GM21576 (cell line): ENCODE data around the gene IL21R.
"Not testable (repeated sequence)": the region's sequence is repeated elsewhere in the genome, so short reads cannot be mapped to it uniquely, and the experiment has no call there.

Experiments used
- ATAC-seq: cut with Tn5 transposase; IDR thresholded peaks from one replicate; pipeline ENCODE4 v1.9.1; 2021; ENCODE audit warnings: mild to moderate bottlenecking, moderate library complexity; ENCODE audit not compliant: unreplicated experiment

IL21R gene

DNA sequence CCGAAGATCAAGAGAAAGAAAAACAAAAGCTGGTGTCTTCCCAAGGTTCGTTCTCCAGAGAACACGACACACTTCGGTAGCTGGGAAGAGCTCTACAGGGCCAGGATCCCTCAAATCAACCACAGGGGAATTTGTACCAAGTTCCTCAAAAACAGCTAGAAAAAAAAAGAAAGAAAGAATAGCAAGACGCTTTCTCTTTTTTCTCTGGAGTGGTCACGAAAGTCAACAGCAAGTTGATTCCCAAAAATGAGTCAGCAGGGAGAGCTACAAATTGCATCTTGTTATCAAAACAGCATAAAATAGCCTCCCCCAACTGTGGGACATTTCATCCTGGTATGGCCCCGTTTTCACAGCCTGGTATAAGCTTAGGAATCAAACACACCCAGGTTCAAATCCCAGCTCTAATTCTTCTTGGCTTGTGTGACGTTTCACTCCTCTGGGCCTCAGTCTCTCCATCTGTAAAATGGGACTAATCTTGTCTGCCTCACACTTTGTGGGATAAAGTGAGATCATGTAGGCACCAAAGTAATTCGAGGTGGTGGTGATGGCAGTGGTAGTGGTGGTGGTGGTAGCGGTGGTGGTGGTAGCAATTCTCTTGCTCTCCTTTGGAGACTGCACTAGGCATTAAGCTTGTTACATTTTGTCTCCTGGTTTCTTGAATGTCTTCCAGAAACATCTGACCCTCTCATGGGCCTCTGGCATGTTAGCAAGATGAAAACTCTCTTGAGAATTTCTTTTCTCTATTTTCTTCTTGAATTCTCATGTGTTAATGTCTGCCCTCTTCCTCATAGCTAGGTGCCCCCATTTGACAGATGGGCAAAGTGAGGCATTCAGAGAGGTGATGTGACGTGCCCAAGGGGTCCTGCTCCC, 988 bp upstream of the IL21R start:
- ATAC-seq = no peak

DNA sequence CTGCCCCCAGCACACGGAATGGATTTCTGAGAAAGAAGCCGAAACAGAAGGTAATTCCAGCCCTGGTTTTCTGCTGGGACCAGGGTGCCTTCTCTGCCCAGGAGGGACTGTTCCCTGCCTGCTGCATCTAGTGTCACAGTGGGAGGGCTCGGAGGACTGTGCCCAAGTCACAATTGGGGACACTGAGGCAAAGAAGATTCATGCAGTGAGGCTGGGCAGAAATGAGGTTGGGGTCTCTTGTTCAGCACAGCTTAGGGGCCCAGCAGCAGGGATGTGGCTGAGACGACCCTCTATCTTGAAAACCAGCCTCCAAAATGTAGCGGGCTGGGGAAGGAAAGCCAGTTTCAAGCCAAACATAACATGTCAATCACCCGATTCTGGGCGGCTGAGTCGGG, 592 bp downstream of the IL21R start:
- no peak for ATAC-seq

DNA sequence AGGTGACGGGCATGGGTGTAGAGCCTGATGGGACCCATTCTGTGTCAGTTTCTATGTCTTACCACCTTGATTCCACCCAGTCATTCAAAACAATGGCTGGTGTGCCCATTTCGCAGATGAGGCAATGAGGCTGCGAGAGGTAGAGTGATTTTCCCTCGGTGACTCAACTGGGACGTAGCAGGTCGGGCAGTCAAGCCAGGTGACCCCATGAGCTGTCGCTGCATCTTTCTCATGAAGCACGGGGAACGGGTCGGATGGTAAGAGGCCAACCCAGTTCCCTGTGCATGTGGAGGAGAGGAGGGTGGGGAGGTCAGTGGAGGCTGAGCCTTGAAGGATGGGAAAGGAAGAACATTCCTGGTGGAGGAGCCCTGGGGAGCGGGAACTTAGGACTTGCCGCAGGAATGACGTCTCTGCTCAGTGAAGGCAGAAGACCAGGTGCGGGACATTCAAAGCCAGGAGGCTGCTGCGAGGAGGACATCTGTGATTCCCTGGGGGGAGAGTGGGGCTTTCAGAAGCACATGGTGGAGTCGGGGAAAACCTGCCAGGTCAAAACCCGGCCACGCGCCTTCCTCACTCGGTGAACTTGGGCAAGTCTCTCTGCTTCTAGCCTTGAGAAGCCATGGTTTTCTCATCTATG, 1.1 kb downstream of the IL21R start:
- ATAC-seq = no peak

DNA sequence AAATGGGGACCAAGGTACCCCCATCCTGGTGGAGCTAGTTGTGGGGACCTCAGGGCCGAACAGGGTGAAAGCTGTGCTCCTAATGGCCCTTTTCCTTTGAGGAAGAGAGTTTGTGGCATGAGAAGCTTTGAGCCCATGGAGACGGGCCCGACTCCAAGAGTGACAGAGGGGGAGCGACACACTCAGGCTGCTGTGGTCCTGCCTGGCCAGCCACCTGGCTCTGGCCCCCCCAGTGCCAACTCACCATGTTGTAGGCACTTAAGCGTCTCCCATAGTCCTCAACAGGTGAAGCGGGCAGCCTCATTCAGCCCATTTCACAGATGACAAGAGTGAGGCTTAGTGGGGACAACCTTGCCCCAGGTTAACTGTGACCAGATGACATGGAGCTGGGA, 1.6 kb downstream of the IL21R start:
- ATAC-seq = no peak

DNA sequence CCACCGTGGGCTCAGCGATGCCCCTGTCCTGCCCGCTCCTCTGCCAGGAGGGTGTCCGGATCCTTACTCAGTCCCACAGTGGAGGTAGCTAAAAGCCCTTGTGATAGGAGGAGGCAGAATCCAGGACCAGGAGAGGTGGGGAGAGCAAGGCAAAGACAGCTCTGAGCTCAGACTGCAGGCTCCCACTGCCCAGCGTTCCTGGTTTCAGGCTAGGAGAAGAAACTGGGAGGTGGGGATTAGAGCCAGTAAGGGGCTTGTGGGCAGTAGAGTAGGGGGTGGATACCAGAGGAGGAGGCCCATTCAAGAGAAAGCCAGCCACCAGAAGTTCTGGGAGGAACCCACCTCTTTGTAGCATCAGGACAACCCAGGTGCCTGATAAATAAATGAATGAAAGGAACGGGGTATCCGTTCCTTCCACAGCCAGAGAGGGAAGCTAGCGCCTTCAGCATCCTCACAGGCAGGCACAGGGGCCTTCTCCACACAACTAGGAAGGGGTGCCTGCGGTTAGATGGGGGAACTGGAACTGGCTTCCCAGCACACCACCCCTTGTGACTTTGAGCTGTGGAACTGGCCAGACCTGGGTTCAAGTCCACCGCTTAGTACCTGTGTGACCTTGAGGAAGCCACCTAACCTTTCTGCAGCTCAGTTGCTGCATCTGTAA, 2.3 kb downstream of the IL21R start:
- no peak for ATAC-seq

DNA sequence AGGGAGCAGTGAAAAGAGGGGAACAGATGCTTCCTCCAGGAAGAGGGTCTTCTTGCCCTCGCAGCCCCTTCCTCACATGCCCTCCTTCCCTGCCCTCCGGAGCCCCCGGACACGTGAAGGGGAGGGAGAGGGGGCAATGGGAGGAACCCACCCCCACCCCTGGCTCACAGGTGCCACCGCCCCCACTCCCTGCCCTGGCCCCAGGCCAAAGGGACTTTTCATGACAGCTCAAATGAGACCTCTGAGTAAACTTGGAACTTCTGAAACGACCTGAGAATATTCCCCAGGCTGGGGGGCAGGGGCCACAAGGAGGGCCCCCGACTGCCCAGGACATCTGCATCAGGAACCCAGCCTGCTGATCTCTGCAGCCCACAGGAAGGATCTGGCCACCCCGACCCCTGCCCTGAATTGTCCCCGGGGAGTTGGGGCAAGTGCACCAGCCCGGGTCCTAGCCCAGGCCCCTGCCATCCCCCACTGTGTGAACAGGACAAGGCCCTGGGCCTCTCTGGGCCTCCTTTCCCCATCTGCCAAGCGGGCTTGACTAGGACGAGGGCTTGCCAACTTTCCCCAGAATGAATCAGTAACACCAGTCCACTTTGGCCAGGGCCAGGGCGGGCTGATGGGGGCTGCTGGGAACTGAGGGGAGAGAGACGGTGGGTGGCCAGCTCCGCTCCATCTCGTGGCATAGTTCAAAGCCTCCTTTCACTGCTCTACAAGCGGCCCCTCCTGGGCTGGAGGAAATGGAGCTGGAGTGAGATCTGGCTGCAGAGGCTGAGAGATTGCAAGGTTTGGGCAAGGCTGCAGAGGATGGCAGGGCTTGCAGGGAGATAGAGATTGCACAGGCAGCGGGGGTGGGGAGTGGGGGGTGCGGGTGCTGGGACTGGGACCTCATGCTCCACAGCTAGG, 3.8 kb downstream of the IL21R start:
- ATAC-seq = no peak

DNA sequence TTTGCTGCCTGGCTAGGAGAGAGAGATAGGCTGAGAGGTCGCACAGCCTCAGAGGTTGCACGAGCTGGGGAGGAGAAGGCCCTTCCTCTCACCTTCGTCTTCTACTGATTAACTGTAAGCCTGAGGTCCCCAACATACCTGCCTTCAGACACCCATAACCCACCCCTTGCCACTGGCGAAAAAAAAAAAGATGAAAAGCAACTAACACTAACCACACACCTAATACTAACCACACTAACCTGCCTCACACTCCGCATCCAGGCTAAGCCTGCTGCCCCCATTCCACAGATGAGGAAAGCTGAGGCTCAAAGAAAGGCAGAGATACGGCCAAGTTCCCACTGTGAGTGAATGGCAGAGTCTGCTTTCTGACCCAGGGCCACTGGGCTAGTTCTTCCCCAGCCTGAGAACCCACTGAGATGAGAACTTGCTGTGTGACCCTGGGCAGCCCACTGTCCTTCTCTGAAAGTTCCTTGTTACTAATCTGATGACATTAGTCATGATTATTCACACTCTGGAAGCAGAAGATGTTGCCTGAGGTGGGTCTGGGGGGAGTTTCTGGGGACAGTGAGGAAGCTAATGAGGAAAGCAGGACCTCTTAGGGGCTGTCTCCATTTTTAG, 4.6 kb downstream of the IL21R start:
- no peak for ATAC-seq

DNA sequence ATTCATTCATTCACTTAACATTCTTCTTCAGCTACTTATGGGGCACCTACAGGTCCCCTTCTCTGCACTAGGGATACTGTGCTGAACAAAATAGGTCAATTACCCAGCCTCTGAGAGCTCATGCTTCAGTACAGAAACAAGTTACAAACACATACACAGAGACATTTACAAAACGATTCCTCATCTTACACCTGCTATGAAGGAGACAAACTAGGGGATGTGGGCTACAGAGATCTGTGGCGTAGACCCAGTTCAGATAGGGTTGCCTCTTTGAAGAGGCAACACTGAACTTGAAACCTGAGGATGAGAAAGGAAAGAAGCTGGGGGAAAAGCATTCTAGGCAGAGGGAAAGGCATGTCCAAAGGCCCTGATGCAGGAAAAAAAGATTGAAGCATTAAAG, 5.2 kb downstream of the IL21R start:
- ATAC-seq = no peak

DNA sequence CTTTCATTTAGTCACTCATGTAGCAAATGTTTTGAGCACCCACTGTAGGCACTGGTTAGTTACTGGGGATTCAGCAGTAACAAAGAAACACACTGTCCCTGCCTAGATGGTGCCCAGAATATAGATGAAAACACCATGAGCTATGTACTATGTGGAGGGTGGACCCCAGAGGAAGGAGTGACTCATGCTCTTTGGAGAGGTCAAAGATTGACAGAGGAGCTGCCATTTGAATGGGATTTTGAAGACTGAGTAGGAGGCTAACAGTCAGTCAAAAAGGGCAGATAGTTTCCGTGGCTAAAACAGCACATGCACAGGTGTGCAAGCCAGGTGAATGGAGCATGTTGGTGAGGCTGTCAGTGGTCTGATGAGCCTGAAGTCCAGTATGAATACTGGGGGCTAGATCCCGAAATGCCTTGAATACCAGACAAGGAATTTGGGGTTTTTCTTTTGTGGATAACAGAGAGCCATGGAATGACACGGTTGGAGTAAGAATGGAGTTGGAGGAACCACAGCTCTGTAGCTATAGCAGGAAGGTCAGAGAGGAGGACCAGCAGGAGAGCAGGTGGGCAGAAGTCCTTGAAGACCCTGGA, 6.1 kb downstream of the IL21R start:
- peak; percentile 45 for ATAC-seq

DNA sequence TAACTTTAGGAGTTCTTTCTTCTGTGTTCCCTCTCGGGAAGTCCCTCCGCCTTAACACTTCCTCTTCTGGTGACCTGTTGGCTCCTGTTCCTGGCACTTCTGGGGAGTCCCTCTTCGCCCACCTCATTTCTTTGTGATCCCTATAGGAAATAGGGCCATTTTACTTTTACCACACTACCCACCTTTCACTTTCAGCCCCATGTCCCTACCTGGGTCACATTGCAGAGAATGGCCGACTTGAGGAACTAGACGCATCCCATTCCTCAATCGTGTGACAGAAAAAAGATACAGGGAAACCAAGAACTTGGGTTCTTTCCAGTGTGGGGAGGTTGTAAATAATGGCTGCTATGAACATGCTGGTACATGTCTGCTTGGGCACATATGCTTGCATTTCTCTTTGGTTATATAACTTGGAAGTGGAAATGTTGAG, 6.6 kb downstream of the IL21R start:
- no peak for ATAC-seq

DNA sequence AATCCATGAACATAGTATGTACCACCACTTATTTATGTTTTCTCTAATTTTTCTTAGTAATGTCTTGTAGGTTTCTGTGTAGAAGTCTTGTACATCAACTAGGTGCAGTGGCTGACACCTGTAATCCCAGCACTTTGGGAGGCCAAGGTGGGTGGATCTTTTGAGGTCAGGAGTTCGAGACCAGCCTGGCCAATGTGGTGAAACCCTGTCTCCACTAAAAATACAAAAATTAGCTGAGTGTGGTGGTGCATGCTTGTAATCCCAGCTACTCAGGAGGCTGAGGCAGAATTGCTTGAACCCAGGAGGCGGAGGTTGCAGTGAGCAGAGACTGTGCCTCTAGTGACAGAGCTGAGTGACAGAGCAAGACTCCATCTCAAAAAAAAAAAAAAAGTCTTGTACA, 8.0 kb downstream of the IL21R start:
- not testable (repeated sequence) for ATAC-seq

DNA sequence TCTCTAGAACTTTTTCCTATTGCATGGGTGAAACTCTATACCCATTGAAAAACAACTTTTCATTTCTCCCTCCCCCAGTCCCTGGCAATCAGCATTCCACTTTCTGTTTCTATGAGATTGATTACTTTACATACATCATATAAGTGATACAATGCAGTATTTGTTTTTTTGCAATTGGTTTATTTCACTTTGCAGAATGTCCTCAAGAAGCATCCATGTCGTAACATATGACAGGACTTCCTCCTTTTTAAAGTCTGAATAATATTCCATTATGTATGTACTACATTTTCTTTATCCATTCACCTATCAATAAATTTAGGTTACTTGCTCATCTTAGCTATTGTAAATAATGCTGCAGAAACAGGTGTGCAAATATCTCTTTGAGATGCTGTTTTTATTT, 8.8 kb downstream of the IL21R start:
- no peak for ATAC-seq

DNA sequence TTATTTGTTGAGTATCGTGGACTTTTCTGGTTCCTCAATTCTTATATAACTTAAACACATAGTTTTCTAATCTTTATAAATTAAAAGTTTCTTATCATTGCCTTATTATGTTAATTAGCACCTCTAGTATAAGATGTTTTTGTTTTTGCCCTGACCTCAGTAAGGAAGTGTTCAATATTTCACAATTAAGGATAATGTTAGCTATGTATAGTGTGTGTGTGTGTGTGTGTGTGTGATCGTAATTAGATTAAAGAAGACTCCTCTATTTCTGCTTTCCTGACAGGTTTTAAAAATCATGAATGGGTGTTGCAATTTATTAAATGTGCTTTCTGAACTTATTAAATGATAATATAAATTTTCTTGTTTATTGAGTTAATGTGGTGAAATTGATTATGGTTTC, 12.0 kb downstream of the IL21R start:
- ATAC-seq = no peak

DNA sequence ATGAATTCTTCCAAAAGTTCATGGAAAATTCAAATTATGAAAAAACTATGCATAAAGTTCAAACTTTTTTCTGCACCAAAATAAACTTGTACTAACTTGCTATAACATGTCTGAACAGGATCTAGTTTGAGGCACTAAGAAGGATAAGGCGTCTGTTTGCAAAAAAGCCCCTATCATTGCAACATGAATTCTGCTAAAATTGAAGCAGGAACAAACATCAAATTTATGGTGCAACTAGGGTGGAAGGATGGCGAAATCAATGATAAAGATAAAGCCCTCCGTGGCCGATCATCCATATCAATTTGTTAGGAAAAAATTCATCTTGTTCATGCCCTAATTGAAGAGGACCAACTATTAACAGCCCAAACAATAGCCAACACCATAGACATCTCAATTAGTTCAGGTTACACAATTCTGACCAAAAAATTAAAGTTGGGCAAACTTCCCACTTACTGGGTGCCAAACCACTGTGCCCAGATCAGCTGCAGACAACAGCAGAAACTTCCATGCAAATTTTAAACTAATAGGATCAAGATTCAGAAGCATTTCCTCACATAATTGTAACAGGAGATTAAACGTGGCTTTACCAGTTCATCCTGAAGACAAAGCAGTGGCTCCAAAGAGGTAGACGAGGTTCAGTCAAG, 12.9 kb downstream of the IL21R start:
- no peak for ATAC-seq

DNA sequence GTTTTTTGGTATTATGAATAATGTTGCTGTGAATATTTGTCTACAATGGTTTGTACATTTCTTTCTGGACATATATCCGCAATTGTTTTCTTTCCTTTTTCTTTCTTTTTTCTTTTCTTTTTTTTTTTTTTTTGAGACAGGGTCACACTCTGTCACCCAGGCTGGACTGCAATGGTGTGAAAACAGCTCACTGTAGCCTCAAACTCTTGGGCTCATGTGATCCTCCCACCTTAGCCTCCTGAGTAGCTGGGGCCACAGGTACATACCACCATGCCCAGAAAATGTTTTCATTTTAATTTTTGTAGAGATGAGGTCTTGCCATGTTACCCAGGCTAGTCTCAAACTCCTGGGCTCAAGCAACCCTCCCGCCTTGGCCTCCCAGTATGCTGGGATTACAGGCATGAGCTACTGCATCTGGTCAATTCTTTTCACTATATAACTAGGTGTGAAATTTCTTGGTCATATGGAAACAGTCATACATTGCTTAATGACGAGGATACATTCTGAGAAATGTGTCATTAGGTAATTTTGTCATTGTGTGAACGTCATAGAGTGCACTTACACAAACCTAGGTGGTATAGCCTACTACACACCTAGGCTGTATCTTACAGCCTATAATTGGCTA, 15.2 kb downstream of the IL21R start:
- no peak for ATAC-seq

DNA sequence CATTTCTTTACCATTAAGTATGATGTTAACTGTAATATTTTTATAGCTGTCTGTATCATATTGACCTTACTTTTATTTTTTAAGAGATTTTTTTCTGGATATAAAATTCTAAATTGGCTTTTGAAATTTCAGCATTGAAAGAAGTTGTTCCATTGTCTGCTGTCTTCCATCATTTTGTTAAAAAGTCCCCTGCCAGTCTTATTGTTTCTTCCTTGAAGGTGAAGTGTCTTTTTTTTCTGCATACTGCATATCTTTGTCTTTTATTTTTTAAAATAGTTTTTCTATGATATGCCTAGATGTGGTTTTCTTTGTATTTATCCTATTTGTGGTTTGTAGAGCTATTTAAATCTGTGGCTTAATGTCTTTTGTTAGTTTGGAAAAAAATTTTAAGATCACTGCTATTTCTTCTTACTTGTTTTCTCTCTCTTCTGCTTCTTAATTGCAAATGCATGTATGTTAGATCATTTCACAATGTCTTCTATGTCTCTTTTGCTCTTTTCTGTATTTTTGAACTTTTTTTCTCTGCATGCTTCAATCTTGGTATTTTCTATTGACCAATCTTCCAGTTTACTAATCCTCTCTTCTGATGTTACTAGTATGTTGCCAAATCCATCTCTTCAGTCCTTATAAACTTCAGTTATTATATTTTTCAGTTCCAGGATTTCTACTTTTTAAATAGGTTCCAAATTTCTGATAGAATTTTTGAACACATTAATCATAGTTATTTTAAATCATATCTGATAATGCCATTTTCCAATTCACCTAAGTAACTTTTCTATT, 20.2 kb downstream of the IL21R start:
- no peak for ATAC-seq

DNA sequence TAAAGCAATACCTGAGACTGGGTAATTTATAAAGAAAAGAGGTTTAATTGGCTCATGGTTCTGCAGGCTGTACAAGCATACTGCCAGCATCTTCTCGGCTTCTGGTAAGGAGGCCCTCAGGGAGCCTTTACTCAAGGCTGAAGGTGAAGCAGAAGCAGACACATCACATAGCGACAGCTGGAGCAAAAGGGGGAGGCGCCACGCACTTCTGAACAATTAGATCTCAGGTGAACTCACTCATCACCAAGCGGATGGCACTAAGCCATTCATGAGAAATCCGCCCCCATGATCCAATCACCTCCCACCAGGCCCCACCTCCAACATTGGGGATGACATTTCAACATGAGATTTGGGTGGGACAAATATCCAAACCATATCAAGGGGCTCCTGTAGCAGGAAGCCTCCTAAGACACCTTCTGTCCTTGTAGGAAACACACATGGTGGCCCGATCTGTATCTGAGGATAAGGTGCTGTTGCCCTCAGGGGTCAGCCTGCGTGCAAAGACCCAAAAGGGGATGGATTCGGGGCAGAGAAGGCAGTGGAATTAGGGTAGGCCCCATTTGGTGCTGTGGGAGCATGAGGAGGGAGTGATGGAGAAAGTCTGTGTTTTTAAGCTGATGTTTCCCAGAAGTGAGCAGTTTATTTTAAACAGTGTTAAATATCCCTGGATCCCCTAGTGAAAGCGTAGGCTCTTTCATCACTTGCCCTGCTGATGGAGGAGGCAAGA, 23.0 kb downstream of the IL21R start:
- no peak for ATAC-seq

DNA sequence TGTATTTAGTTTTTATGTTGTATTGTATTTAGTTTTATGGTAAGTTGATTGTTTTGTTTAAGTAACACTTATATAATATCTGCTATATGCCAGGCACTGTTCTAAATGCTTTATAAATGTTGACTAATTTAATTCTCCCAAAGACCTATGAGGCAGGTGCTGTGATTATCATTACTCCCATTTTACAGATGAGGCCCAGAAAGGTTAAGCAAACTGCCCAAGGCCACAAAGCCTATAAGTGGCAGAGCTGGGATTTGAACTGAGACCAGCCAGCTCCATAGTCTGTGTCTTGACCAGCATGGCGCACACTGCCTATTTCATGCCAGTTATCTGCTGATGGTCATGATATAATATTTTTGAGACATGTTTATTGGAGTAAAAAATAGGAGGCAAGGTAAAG, 24.0 kb downstream of the IL21R start:
- ATAC-seq = no peak
